ENCODE data around the gene LDLRAD1.

GRCh38 chr1:54054438-54054749 lies 36.4 kb upstream of the LDLRAD1 start:
- no peak for TF ChIP-seq CTCF (conservative IDR thresholded peaks at IDR 0.05; ENCODE audit: low read depth, low read length)
- TF ChIP-seq EZH2 (IDR thresholded peaks at IDR 0.05; ENCODE audit: borderline replicate concordance, low read depth, low read length, poor library complexity, severe bottlenecking), result no peak

Data from A673 (cell line).